GM15510 (cell line): ENCODE measurements around the gene PHPT1.

ENCODE experiments used
- POLR2A ChIP-seq: IDR thresholded peaks from 3 replicates; pipeline ENCODE4 v1.6.1; 2011; ENCODE audit warnings: borderline replicate concordance; ENCODE audit not compliant: insufficient read length; ENCODE audit errors: extremely low read depth

Gene PHPT1

DNA sequence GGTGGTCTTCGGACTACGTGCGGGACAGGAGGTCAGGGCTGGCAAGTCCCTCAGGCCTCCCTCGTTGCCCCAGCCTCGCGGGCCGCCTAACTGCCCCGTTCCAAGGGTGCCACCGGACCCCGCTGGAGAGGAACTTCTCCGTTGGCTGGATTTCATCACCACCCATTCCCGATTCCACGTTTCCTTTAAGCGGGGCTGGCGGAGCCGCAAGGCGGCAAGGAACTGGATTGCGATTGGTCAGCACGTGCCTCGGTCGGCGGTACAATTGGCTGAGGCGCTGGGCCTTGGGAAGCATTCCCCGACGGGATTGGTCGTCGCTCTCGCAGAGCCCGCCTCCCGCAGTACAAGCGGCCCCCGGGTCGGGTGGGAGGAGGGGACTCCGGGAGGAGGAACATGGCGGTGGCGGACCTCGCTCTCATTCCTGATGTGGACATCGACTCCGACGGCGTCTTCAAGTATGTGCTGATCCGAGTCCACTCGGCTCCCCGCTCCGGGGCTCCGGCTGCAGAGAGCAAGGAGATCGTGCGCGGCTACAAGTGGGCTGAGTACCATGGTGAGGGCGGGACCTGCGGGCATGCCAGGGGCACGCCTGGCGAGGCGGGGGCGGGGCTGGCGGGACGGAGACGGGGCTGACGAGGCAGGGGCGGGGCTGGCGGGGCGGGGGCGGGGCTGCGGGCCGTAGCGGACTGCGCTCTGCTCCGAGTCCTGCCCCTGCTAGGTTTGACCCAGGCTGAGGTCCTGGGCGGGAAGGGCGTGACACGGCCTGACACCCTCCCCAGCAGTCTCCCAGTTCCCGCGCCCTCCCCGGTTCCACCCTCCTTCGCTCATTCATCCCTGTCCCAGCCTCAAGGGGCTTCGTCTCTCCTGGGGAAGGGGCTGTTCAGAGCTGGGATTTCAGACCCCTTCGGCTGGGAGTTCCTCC lies at the start of gene PHPT1:
PHPT1 (plus strand) TSS at position 372 of the 922 bp plus-strand sequence; CDS start at position 394, 22 bp downstream.
- peak; percentile 87 for TF ChIP-seq POLR2A

DNA sequence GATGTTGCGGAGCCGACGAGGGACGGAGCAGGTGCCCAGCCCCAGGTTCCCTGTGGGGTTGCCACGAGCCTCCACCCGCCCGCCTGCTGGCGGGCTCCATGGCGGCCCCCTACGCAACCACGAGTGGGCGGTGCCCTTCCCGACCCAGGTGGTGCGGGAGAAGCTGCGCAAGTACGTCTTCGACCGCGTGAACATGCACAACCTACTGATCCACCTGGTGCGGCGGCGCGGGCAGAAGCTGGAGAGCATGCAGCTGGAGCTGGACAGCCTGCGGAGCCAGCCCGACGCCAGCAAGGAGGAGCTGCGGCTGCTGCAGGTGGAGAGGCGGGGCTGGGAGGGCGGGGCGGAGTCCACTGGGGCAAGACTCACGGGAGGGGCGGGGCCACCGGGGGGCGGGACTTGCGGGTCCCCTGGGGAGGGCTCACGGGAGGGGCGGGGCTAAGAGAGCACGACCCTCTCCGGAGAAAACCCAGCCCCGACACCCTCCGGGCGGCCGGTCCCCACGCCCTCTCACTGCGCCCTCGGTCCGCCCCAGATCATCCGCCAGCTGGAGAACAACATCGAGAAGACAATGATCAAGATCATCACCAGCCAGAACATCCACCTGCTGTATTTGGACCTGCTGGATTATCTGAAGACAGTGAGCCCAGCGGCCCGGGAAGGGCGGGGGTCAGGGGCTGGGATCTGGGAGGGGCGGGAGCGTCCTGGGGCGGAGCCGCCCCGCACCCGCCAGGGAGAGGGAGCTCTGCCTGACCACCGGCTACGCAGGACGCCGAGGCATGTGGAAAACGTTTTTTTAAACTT lies 49.2 kb upstream of the PHPT1 start:
- TF ChIP-seq POLR2A: no peak

- TF ChIP-seq POLR2A: no peak
Observed at GRCh38 chr9:136802321-136802720, 46.9 kb upstream of the PHPT1 start.

DNA sequence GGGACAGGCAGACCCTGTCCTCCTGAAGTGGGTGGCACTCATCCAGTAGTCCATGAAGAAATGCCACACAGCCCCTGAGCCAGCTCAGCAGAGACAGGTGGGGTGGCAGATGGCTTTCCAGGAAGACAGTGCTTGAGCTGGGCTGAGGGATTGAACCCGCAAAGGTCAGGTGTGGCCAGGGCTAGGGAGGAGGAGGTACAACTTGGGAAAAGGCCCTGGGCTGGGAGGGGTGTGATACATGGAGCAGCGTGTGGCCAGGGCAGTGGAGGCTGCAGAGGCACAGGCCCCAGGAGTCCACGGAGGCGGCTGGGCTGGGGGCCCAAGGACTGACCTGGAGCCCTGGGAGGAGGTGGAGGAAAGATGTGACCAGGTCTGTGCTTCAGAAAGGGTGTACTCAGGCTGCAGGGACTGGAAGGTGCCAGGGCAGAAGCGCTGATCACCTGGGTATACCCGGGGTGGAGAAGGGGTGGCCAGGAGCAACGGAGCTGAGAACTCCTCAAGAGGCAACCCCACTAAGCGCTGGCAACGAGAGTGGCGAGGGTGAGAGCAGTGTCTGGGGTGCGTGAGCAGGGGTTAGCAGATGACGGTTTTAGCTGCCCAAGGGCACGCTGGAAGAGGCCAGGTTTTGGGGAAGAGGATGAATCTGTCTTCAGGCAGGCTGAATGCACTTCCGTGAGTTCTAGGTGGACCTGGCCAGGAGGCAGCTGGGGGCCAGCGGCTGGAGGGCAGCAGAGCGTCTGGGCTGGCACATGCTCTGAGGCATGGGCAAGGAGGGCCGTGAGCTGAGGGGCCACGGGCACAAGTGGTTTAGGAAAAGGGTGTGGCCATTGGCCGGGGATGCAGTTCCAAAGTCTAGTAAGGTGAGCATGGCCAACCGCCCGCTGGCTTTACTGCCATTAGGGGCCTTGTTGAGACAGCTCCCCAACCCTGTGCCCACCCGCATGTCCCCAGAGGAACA lies 45.4 kb upstream of the PHPT1 start:
- no peak for TF ChIP-seq POLR2A

DNA sequence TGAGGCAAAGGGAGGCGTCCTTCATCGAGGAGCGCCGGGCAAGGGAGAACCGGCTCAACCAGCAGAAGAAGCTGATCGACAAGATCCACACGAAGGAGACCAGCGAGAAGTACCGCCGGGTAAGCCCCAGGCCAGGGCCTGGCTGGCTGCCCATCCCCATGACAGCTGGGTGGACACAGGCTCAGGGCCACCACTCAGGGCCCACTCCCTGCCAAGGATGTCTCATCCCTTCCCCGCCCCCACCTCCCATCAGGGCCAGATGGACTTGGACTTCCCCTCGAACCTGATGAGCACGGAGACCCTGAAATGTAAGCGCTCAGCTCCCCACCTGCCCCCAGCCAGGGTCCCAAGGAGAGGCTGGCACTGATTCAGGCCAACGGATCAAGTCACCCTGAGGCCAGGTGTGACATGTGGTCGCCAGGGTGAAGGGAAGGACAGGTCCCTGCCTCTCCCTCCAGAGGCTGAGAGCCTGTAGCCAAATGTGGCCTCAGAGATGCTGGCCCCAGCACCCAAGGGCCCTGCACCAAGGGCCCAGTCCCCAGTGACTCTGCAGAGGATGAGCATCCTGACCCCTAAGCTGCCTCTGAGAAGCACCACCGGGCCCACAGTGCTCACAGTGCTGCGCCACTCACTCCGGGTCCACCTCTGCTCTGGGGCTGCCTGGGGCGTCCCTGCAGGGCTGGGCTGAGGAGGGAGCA lies 44.6 kb upstream of the PHPT1 start:
- no peak for TF ChIP-seq POLR2A

DNA sequence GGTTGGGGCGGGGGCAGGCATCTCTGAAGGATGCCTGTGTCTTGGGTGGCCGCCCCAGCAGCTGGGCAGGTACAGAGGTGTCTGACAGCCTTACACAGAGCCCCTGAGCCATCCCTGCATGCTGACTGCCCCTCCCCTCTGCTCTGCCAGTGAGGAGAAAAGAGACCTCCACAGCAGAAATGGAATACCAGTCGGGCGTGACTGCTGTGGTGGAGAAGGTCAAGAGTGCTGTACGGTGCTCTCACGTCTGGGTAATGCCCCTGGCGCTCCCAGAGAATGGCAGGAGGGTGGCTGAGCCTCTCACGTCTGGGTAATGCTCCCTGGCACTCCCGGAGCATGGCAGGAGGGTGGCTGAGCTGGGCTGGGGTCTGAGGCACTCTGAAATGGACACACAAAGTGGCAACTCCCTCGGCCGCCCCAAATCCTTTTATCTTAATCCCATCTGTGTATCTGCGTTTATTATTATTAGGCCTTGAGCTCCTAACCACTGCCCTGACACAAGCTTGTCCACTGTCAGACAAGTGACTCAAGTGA lies 43.9 kb upstream of the PHPT1 start:
- TF ChIP-seq POLR2A: no peak

- TF ChIP-seq POLR2A: no peak
Observed at GRCh38 chr9:136806067-136806466, 43.1 kb upstream of the PHPT1 start.

GRCh38 chr9:136806631-136807201 lies 42.5 kb upstream of the PHPT1 start:
- TF ChIP-seq POLR2A: no peak

GRCh38 chr9:136807281-136808074 lies 41.7 kb upstream of the PHPT1 start, which contains the start of gene RABL6:
RABL6 (plus strand) TSS chr9:136807948; CDS start chr9:136808197, 249 bp downstream.
- TF ChIP-seq POLR2A: peak; percentile 96

- TF ChIP-seq POLR2A: peak; percentile 13
Observed at GRCh38 chr9:136808075-136808805, 41.0 kb upstream of the PHPT1 start.

DNA sequence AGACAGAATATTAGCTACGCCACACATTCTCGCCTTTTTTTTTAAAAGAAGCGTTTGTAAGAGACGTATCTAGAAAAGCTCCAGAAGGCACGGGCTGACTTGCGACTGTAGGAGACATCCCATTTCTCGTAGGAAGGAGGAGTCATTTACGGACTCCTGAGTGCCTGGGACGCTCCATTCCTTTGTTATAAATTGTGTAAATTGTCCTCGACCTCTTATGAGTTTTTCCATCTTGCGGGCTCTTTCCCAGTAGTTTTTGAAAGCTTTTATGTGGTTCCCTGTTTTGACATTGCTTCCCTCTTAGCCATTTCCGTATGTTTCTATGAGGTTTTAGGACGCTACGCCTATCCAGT lies 40.4 kb upstream of the PHPT1 start:
- TF ChIP-seq POLR2A: no peak
